Measurements from ENCODE around the gene PLCD3.
A peak's percentile ranks its signal among the peaks of the same experiment; 100 is the strongest.

Gene PLCD3

DNA sequence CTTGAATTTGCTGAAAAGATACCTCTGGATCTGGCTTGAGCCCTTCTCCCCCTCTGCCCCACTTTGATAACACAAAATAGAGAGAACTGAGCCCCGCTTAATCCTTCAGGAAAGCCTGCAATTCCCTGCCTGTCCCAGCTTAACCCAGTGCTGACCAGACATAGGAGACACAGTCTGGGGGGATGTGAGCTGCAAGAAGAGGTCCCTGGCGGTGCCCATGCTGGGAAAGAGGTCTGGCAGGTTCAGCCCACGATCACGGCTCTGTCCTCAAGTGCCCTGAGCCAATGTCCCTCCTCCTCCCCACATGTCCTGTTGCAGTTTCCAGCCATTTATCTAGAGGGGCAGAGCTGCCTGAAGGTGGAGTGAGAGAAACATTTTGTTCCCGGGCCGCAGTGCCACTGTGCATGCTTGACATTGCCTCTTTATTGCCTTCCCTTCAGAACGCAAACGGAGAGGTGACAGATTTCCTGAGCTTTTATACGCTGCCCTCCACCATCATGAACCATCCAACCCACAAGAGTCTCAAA is 29.0 kb downstream of the PLCD3 start:
- DNase-seq (ENCODE audit: low read depth) = no peak

DNA sequence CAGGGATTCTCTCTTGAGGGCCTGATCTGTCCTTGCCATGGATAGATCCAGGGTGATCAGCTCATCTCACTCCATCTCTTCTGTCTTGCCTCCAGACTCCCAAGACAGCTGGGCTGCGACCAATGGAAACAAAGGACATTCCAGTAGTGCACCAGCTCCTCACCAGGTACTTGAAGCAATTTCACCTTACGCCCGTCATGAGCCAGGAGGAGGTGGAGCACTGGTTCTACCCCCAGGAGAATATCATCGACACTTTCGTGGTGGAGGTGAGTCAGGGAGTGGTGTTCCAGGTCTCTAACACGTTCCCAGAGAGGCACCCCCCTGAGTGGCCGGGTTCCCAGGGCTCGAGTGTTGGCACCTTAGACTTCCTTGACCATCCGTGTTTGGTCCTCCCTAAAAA is 29.5 kb downstream of the PLCD3 start:
- DNase-seq (ENCODE audit: low read depth) = no peak

DNA sequence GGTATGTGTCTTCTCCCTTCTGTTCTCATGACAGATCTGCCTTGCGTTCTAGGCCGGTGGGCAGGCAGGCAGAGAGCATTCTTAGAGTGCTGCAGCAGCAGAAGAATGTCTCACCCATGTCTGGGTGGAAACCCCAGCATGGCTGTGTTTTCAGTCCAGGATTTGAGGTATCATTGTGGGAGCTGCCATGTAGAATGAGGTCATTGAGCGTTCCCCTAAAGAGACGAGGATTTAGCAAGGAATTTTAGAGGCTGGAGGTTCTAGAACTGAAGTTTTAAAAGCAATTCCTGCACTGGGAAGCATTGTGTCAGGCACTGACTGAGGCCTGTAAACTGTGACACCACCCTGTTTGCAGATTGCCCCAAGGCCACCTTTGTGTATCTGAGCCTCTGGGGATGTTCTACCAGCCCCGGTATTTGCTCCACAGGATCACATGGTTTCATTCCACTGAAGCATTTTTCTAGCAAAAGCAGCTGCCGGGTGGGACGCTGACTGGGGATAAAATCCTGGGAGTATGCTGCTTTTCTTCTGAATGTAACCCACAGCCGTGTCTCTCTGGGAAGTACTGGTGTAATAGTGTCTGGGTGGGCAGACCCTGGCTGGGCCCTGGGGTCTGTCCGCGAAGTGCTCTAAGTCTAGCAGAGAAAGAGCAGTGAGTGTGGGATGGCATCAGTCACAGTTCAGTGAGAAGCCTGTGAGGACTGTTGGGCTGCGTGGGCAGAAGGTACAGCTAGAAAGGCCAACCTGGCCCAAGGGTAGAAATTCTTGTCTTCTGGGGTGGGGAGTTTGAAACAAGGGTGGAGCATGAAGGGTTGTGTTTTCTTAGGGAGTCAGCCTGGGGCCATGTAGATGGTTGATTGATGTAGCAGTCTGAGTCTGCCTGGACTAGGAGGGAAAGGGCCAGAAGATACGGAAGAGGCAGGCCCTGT is 30.2 kb downstream of the PLCD3 start:
- DNase-seq (ENCODE audit: low read depth) = no peak

DNA sequence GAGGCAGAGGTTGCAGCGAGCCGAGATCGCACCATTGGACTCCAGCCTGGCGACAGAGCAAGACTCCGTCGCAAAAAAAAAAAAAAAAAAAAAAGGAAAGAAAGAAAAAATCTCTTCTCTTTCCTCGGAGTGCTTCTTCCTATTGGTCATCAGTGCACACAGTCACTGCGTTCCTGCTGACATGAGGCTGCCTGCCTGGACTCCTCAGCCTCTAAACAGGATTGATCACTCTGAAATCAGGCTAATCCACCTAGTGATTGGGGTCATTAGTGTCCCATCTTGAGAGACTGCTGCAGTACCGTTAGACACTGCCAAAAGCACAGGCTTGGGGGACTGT is 30.8 kb downstream of the PLCD3 start:
- DNase-seq (ENCODE audit: low read depth) = no peak

DNA sequence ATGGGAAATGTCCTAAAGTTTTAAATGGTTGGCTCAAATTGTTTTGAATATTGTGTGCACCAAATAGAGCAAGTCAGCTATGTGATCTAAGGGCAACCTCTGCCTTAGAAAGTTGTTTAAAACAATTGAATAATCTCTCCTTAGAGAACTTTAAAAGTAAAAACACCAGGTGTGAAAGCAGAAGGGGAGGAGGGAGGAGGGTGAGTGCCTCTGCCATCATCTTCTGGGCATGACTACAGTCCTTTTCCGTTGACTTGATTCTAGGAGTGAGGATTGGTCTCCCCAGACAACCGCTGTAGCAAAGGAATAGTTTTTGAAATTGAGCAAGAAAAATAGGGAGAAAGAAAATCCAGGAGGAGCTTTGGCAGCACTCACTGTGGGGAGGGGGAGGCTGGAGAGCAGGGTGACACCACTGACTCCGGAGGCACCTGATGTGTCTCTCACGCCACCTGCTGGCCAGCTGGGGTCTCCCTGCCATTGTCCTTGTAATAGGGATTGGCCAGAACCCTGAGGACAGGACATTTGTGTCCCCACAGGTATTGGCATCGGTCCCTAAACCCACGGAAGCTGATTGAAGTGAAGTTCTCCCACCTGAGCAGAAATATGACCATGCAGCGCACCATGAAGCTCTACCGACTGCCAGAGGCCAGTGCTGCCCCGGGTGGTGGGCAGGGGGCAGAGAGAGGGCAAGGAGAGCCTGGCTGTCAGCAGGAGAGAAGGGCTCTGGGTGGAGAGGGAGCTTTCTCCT is 33.3 kb downstream of the PLCD3 start:
- peak; percentile 53 for DNase-seq (ENCODE audit: low read depth)

DNA sequence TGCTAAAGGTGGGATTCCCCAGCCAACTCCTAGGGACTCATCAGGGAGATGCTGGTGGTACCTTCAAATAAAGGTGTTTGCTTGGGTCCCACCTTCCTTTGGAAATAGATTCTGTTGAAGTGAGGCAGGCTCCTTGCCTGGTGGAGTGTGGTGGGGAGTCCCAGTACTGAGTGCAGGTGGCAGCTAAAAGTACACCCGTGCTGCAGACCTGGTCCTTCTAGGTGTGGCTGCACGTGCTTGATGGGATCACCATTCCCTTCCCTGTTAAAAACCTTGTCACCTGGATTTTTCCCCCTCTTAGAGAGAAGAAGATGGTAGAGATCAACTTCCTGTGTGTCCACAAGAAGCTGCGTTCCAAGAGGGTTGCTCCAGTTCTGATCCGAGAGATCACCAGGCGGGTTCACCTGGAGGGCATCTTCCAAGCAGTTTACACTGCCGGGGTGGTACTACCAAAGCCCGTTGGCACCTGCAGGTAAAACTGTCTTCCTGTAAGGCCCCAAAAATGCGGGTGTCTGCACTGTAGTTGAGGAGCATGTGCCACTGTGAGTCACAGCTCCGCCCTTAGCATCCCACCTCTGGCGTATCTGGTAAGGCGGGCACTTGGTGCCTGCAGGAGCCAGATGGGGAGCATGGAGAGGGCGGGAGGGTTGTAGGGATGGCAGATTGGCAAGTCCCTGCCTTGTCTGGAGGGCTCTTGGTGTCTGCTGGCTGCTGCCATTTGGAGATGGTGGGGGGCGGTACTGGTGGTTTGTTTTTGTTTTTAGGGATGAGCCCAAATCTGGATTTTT is 34.0 kb downstream of the PLCD3 start:
- DNase-seq (ENCODE audit: low read depth) = no peak

DNA sequence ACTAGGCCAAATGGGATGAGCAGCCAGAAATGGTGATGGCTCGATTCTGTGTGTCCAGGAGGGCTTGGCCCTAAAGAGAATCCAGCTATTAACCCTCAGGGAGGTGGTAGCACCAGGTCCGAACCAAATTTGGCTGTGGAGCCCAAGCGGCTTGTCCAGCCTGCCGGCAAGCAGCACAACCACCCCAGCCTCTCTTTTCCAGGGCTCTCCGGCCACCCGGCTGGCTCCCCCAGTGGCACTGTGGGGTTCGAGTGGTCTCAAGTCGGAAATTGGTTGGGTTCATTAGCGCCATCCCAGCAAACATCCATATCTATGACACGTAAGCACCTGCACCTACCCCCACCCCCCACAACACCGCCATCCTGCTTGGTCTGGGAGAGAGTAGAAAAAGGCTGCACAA is 35.4 kb downstream of the PLCD3 start:
- DNase-seq (ENCODE audit: low read depth) = no peak

DNA sequence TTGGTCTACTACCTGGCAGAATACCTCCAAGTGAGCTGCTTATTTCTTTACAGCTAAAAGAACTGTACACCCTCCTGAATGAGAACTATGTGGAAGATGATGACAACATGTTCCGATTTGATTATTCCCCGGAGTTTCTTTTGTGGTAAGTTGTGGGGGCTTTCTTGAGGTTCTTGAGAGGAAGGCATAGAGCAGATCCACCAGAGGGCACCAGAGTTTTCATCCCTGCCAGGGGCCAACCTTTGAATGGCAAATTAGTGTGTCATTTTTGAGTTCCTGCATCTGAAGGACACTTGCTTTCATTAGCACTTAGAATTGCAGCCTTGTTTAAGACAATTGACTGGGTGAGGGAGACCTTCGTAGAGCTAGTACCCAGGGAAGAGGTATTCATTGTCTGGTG is 36.2 kb downstream of the PLCD3 start:
- no peak for DNase-seq (ENCODE audit: low read depth)

DNA sequence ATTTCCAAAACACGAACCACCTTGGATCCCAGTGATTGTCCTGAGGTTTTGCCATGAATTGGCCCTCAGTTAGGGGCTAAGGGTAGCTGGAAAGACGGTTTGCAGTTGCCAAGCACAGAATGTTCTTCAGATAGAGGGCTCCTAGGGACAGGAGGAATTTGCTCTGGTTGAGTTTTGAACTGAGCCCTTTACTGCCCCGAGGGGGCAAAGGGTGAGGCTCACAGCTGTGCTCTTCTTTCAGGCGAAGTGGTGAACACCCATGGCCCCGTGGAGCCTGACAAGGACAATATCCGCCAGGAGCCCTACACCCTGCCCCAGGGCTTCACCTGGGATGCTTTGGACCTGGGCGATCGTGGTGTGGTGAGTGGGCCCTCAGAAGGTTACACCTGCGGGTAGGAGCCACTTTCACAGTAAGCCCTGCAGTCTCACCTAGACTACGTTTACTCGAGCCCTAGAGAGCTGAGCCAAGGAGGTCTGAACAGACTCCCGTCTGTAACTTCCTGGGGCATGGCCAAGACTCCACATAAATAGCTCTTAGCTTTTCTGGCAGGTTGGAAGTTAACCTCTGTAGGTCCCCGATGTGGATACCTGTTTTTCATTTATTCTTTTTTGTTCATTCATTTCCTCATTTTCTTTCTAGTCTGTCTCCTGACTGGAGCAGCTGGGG is 38.7 kb downstream of the PLCD3 start:
- no peak for DNase-seq (ENCODE audit: low read depth)

DNA sequence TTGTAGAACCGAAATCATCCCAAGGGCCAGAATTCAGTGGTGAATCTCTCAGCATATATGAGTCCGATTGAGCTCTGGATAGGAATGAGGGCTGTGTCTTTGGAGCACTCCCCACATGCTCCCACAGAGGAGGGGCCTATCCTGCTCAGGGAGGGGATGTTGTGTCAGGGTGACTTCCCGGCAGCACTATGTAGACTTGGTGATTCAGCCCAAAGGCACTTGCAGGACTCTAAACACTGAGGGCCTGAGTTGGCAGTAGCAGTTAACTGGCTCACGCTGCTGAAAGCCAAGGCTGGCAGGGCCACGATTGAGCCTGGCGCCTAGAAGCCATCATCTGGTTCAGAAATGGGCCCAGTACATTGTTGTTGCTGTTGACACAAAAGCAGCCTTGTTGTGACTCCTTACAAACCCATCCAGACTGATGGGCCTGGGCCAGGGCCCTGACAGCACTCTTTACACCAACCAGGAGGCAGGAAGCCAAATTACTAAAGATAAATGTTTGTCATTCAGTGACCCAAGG is 39.3 kb downstream of the PLCD3 start:
- DNase-seq (ENCODE audit: low read depth) = no peak

DNA sequence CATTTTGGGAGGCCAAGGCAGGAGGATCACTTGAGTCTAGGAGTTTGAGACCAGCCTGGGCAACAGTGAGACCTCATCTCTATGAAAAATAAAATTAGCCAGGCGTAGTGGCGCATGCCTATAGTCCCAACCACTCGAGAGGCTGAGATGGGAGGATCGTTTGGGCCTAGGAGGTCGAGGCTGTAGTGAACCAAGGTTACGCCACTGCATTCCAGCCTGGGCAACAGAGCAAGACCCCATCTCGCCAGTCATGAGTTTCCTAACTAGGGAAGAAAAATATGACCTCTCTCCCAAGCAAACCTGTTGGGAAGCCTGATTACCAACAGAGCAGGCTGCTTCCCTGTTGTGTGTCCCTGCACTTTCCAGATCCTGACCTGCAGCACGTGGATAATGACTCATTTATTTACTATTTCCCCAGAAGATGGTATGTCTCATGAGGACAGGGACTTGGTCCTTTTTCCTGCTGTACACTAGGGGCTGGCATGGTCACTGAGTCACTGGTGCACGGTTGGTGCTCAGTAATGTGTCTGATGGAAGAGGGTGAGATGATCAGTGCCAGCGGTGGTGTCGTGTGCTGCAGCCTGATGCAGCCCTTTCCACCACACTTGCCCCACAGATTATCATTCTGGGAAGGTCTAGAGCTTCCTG is 40.4 kb downstream of the PLCD3 start:
- DNase-seq (ENCODE audit: low read depth) = no peak

DNA sequence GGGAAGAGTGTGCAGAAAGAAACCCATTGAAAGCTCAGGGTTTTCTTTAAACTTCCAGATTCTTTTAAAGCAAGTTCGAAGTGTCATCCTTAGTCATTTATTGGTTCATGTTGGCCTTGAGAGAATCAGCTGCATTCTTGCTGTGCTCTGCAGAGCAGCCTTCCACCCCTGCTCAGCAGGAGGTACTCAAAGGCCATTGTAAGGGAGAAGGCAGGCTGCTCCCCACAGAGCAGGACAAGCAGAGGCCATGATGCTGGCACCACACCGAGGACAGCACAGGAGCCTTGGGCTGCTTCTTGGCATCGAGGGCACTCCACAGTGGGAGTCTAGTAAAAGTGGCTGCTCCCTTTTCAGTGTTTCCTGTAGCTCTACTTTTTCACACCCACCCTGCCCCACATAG is 41.6 kb downstream of the PLCD3 start:
- no peak for DNase-seq (ENCODE audit: low read depth)

DNA sequence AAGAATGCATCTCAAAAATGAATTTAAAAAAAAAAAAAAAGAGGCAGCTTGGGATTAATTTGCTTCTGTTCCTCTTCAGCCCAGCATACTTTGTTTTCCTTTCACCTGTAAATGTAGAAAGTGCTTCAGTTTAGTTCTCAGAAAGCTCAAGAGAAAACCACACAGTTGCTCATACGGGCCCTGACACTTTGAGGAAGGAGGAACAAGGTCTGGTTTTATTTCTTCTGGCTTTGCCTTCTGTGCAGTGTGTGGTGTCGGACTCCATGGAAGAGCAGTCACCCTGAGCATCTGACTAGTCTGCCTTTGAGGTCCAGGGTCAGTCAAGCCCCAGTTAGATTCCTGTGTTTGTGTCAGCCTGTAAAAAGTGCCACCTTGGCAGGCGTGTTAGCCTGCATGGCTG is 43.6 kb downstream of the PLCD3 start:
- DNase-seq (ENCODE audit: low read depth) = no peak

DNA sequence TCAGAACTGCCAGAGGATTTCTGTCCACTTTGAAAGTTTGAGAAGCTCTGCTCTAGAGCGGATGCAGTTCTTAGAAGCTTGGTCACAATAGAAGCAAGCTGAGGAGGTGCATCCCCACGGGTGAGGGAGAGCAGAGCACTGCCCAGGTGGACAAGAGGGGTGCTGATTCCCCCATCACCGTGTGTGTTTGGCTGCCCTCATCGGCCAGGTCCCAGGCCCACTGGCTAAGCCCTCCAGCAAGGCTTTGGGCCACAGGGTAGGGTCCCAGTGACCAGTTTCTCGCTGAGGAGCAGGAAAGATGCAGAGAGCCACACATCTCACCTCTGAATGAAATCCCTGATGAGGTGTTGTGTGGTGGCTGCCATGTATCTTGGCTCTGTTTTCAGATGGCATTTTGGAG is 44.3 kb downstream of the PLCD3 start:
- DNase-seq (ENCODE audit: low read depth) = no peak

DNA sequence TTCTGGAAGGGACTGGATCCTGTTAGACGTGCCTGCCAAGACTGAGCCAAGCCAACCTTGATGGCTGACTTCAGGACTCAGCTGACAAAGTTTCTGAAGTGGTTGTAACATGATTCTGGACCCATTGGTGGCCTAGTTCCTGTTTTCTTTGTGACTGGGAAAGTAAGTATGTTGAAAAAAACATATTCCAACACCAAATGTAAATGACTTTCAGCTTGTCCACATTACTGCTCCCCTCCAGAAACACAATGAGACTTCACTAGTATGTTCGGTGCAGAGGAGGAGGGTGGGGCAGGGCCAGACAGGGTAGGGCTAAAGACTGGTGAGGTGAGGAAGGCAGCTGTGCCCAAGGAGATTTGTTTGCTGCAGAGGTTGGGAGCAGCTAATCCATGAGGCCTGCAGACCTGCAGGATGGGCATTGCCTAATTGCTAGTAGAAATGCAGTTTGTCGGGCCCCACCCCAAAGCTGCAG is 44.8 kb downstream of the PLCD3 start:
- no peak for DNase-seq (ENCODE audit: low read depth)

DNA sequence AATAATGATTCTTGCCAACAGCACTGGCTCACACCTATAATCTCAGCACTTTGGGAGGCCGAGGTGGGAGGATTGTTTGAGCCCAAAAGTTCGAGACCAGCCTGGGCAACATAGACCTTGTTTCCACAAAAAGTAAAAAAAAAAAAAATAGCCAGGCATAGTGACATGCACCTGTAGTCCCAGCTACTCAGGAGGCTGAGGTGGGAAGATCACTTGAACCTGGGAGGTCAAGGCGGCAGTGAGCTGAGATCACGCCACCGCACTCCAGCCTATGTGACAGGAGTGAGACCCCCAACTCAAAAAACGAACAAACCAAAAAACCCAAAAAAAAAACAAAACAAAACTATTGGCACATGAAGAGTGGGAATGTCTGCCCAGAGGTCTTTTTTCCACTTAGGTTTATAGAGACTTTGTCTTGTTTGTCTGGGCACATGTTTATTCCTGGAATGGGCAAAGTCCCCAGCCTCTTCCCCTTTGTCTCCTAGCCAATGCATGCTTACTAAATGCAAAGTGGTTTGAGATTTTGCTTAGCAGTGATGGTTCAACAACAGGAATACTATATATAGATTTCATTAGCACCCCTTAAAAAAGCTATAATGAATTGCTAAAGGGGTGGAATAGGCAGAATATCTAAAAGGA is 45.3 kb downstream of the PLCD3 start:
- DNase-seq (ENCODE audit: low read depth) = no peak

DNA sequence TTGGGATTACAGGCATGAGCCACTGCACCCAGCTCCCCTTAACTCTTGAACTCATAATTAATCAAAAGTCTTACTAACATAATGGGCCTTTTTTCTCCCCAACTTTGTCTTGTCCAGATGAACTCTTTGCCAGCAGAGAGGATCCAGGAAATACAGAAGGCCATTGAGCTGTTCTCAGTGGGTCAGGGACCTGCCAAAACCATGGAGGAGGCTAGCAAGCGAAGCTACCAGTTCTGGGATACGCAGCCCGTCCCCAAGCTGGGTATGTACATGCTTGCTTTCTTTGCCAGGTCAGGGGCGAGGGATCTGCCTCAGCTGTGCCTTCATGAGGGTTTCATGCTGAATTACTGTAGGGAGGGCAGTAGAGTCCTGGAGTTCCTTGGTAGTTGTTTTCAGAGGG is 45.9 kb downstream of the PLCD3 start:
- DNase-seq (ENCODE audit: low read depth) = no peak

DNA sequence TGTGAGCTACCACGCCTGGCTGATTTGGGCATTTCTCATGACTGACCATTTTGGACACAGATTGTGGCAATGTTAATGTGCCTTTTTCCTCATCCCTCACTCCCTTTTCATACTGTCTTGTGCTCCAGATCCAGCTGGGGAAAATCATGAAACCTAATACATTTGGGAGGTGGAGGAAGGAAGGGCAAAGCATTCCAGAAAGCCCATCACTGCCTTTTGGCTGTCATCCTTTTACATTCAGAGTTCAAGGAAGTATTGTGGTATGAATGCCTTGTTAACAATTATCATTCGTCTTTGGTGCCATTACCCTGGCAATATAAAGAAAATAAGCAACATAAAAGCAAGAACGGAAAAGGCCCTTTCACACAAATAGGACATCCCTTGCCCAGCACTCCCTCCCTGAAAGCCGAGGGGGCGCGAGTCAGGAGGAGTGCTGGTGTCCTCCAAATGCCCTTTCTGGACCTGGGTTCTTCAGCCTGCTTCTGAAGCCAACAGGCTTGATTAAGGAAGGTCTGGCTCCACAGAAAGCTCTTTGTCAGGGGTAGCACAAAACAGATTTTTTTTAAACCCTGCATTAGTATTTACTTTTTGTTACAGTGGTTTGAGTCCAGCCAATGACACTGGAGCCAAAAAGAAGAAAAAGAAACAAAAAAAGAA is 51.1 kb downstream of the PLCD3 start:
- DNase-seq (ENCODE audit: low read depth) = no peak

DNA sequence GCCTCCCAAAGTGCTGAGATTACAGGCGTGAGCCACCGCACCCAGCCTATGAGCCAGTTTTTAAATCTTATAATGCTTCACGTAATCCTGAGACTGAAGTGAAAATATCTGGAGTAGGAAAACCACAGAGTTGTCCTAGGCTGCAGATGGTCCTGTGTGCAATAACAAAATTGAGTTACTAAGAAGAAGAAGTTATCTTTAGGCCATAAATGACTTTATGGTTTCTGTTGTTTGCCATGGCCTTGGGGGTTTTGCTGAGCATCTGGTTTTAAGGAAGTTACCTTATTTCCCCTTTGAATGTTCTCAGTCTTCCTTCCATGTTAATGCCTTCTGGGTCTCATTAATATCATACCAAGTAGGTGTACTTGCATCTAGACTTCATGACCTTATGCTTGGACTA is 54.7 kb downstream of the PLCD3 start:
- no peak for DNase-seq (ENCODE audit: low read depth)

Data from stimulated activated CD8-positive, alpha-beta memory T cell treated with anti-CD3 and anti-CD28 coated beads, Interleukin-7, amount 100 ng/mL, for 24 hours (primary cell).